RWPE2 (cell line): ENCODE data around the gene ACTL6B.

Experiments used
- ATAC-seq: fragments of 200-7000 bp; cut with Tn5 transposase; 3 replicates; pipeline ENCODE4 v1.9.1; 2021; ENCODE audit warnings: low read depth
- DNase-seq: peaks from one replicate; pipeline ENCODE4 v3.0.0-alpha.2; 2020; ENCODE audit warnings: low spot score
- H3K27ac ChIP-seq: fragments of 450-650 bp; 2 replicates; pipeline ENCODE4 v1.5.1; 2017; ENCODE audit warnings: mild to moderate bottlenecking; ENCODE audit not compliant: poor library complexity, severe bottlenecking
- H3K27me3 ChIP-seq: fragments of 250-450 bp; sonication (Bioruptor Pico); 2 replicates; pipeline ENCODE4 v1.5.1; 2021; ENCODE audit warnings: mild to moderate bottlenecking, moderate library complexity; ENCODE audit not compliant: insufficient read depth, poor library complexity, severe bottlenecking
- H3K36me3 ChIP-seq: fragments of 250-450 bp; sonication (Bioruptor Pico); 2 replicates; pipeline ENCODE4 v1.5.1; 2020; ENCODE audit warnings: low read depth, mild to moderate bottlenecking, moderate library complexity
- H3K4me1 ChIP-seq: fragments of 250-450 bp; sonication (Bioruptor Pico); 2 replicates; pipeline ENCODE4 v1.5.1; 2021; ENCODE audit warnings: mild to moderate bottlenecking, moderate library complexity; ENCODE audit not compliant: insufficient read depth, poor library complexity, severe bottlenecking
- H3K4me3 ChIP-seq: fragments of 250-450 bp; sonication (Bioruptor Pico); 2 replicates; pipeline ENCODE4 v1.5.1; 2021; ENCODE audit warnings: mild to moderate bottlenecking, moderate library complexity; ENCODE audit not compliant: severe bottlenecking
- H3K9me3 ChIP-seq: fragments of 250-450 bp; sonication (Bioruptor Pico); 2 replicates; pipeline ENCODE4 v1.5.1; 2021; ENCODE audit warnings: mild to moderate bottlenecking, moderate library complexity; ENCODE audit not compliant: severe bottlenecking
- CTCF ChIP-seq: fragments of 450-650 bp; IDR thresholded peaks from one replicate; pipeline ENCODE4 v1.5.1; 2017; ENCODE audit warnings: mild to moderate bottlenecking, moderate library complexity; ENCODE audit not compliant: poor library complexity, severe bottlenecking

ACTL6B gene

GRCh38 chr7:100630066-100630465 is 26.2 kb downstream of the ACTL6B start:
- Histone ChIP-seq H3K4me3 (no peak overlapping the region), H3K36me3 (no peaks in the 10 kb centered on the region), H3K27ac (no peak overlapping the region), H3K27me3 (no peaks in the 10 kb centered on the region), H3K4me1 (no peaks in the 10 kb centered on the region), H3K9me3 (no peaks in the 10 kb centered on the region)
- no peak for ATAC-seq
- DNase-seq, result no peak
- no peak for TF ChIP-seq CTCF

GRCh38 chr7:100629117-100629716 is 27.0 kb downstream of the ACTL6B start:
- no peaks in the 10 kb centered on the region for H3K4me1 ChIP-seq

GRCh38 chr7:100627238-100627549 is 29.1 kb downstream of the ACTL6B start:
- no peaks in the 10 kb centered on the region for H3K36me3 ChIP-seq
- no peak for ATAC-seq
- no peak for DNase-seq
- no peaks in the 10 kb centered on the region for H3K4me1 ChIP-seq
- no peak overlapping the region for H3K27ac ChIP-seq
- H3K4me3 ChIP-seq, result no peak overlapping the region
- H3K9me3 ChIP-seq, result no peaks in the 10 kb centered on the region
- H3K27me3 ChIP-seq, result no peaks in the 10 kb centered on the region
- no peak for TF ChIP-seq CTCF

More at GRCh38 chr7:100629117-100629716, 27.0 kb downstream of the ACTL6B start:
- Histone ChIP-seq H3K4me3 (no peak overlapping the region), H3K36me3 (no peaks in the 10 kb centered on the region), H3K9me3 (no peaks in the 10 kb centered on the region), H3K27ac (no peak overlapping the region), H3K27me3 (no peaks in the 10 kb centered on the region)
- TF ChIP-seq CTCF, result no peak
- ATAC-seq (no peak), DNase-seq (no peak)

- ATAC-seq, result peak; percentile 96
- H3K27ac ChIP-seq, result no peak overlapping the region
Observed at GRCh38 chr7:100626530-100627237, 29.6 kb downstream of the ACTL6B start.

More at GRCh38 chr7:100626530-100627237, 29.6 kb downstream of the ACTL6B start:
- no peak for TF ChIP-seq CTCF
- Histone ChIP-seq H3K36me3 (no peaks in the 10 kb centered on the region), H3K27me3 (no peaks in the 10 kb centered on the region), H3K9me3 (no peaks in the 10 kb centered on the region), H3K4me3 (peak overlapping the region; percentile 24), H3K4me1 (no peaks in the 10 kb centered on the region)
- DNase-seq, result no peak
